Ovary (tissue), 3 donors: Measurements from ENCODE around the gene JAM2.

Source experiments
- EP300 ChIP-seq: sonication (generic); formaldehyde crosslinking; IDR thresholded peaks from one replicate; pipeline ENCODE4 v1.6.1; 2017; ENCODE audit warnings: antibody characterized with exemption
- POLR2A ChIP-seq: fragments of 450-650 bp; IDR thresholded peaks from one replicate; pipeline ENCODE4 v1.6.1; 2017; ENCODE audit warnings: antibody characterized with exemption, mild to moderate bottlenecking, moderate library complexity
- TF ChIP-seq, protein P1 (sequence below), 3 donors: fragments of 450-650 bp in 2 of 3; fragments of 200-600 bp in 1 of 3; IDR thresholded peaks; one replicate each; pipeline versions ENCODE4 v1.5.1 to v1.8.0; 2016 to 2022; ENCODE audit warnings: antibody characterized with exemption in 3 of 3, mild to moderate bottlenecking in 1 of 3
- donor health status: DM: no; HTN: no; CAD: no.

DNA sequence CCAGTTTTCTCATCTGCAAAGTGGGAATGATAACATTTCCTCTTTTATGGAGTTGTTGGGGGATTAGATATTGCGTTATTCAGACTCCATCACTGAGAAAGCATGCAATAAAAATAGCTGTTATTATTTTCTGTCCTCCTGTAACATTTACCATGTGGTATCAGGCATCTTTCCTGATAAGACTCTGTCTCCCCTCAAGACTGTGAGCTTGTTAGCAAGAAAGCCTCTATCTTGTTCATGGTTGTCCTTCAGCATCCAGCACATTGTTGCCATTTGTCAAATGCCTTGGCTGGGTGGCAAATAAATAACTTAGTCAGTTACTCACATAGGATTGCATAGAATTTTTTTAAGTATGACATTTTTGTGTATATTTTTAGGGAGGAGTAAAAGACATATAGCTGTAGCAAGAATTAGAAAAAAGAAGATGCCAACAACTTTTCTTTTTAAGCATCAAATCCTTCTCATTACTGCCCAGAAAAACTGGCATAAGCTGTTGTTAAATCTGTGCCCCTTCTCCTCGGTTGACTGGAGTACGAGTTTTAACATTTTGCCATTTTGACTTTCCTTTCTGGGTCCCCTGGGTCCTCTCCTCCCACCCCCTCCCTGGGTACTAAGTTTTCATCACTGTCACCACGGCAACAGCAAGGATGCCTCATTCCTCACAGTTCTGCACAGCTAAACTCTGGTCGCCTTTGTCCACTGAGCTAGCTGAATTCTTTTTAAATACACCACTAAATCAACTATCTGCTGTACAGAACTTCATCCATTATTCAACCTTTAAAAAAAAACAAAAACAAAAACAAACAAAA lies 1.0 kb upstream of the JAM2 start:
- TF ChIP-seq, protein P1, sequence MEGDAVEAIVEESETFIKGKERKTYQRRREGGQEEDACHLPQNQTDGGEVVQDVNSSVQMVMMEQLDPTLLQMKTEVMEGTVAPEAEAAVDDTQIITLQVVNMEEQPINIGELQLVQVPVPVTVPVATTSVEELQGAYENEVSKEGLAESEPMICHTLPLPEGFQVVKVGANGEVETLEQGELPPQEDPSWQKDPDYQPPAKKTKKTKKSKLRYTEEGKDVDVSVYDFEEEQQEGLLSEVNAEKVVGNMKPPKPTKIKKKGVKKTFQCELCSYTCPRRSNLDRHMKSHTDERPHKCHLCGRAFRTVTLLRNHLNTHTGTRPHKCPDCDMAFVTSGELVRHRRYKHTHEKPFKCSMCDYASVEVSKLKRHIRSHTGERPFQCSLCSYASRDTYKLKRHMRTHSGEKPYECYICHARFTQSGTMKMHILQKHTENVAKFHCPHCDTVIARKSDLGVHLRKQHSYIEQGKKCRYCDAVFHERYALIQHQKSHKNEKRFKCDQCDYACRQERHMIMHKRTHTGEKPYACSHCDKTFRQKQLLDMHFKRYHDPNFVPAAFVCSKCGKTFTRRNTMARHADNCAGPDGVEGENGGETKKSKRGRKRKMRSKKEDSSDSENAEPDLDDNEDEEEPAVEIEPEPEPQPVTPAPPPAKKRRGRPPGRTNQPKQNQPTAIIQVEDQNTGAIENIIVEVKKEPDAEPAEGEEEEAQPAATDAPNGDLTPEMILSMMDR (IDR thresholded peaks at IDR 0.05), result no peak
- no peak for TF ChIP-seq POLR2A
- TF ChIP-seq EP300, result no peak
